Left cardiac atrium (tissue), 4 donors: Measurements from ENCODE around the gene KIAA0232. TPM values are rescaled to one million over a fixed set of nuclear protein-coding genes. Genes with fewer than 3 reads are reported as not detected.
A peak's percentile ranks its signal among the peaks of the same experiment; 100 is the strongest.

Experiments
- ATAC-seq, 2 donors: fragments of 200-7000 bp; cut with Tn5 transposase; one replicate each; pipeline ENCODE4 v1.9.1; 2020; ENCODE audit warnings: mild to moderate bottlenecking in 2 of 2, moderate library complexity in 2 of 2
- DNase-seq: peaks from one replicate; pipeline ENCODE4 v3.0.0-alpha.2; 2020
- intact Hi-C, 2 donors: fragments of 100-400 bp; cut with DNase I; formaldehyde crosslinking; loops; one replicate each; pipeline versions ENCODE4 v1.14.1 to v1.15.1; 2022 to 2023
- long read RNA-seq: library from polyadenylated mRNA; unstranded; transcript quantifications from one replicate; pipeline ENCODE4 v2.0.0, GENCODE V29; 2021
- total RNA-seq, 2 donors: library from RNA; stranded (reverse); fragmentation: NEBNext Ultra II Directional; extraction: Animal tissue kit (Norgen Biotek cat#: 25700); gene quantifications; one replicate each; pipeline ENCODE4 v1.2.1, GENCODE V29; 2021
- donor health status: DM: no; HTN: yes; CAD: no.
- donor health status: DM: no; HTN: yes; CAD: no; lungs with severe emphysema.
- donor health status: DM: yes; HTN: yes; CAD: no.
- donor health status: Dilated cardiomyopathy.

KIAA0232 gene
- total RNA-seq, result 10 to 100 TPM; 52.9 to 59.2 TPM
- long read RNA-seq, partial matches to known transcripts, result 10 of 16 reads
- long read RNA-seq, other reads (novel, unspliced or antisense), result 6 of 16 reads

- DNase-seq (peak; percentile 94), ATAC-seq (peak; percentile 81 to 82)
- intact Hi-C loops, result loop anchor here (5.0 to 10.0 kb wide), 2 partner anchors 75 to 93 kb away; no protein-coding TSS in a partner anchor
These were observed at the start of gene KIAA0232 for GRCh38 chr4:6782147-6782845. KIAA0232 (plus strand) TSS chr4:6782727; CDS start chr4:6824454, 41,727 bp downstream.

- no peak for DNase-seq
- no peak for ATAC-seq
- intact Hi-C loops, result no loop called here
These were observed 49.0 kb upstream of the KIAA0232 start for GRCh38 chr4:6733358-6734164.

- DNase-seq (no peak), ATAC-seq (no peak)
- intact Hi-C loops, result no loop called here
These were observed 48.3 kb upstream of the KIAA0232 start for GRCh38 chr4:6734165-6734786.

- intact Hi-C loops, result loop anchor here in 1 of 2 donors (5.0 kb wide), 1 partner anchor 37 kb away; no protein-coding TSS in a partner anchor
- DNase-seq, result no peak
- no peak for ATAC-seq
These were observed 42.6 kb upstream of the KIAA0232 start for GRCh38 chr4:6739920-6740319.

GRCh38 chr4:6740347-6740746 lies 42.2 kb upstream of the KIAA0232 start:
- intact Hi-C loops, result no loop called here
- DNase-seq (no peak), ATAC-seq (no peak)

- DNase-seq, result no peak
- ATAC-seq, result no peak
- intact Hi-C loops, result no loop called here
These were observed 40.0 kb upstream of the KIAA0232 start for GRCh38 chr4:6742507-6742906.

GRCh38 chr4:6742989-6743388 lies 39.5 kb upstream of the KIAA0232 start:
- ATAC-seq (no peak), DNase-seq (no peak)
- intact Hi-C loops, result no loop called here

- intact Hi-C loops, result no loop called here
- ATAC-seq (peak; percentile 63 to 78), DNase-seq (peak; percentile 57)
These were observed 35.7 kb upstream of the KIAA0232 start for GRCh38 chr4:6746721-6747293.

- peak; percentile 66 for DNase-seq
- ATAC-seq, result peak; percentile 64 to 77
- intact Hi-C loops, result no loop called here
These were observed 35.1 kb upstream of the KIAA0232 start for GRCh38 chr4:6747294-6748051.

GRCh38 chr4:6748286-6748685 lies 34.2 kb upstream of the KIAA0232 start:
- intact Hi-C loops, result no loop called here
- DNase-seq, result no peak
- no peak for ATAC-seq

GRCh38 chr4:6749340-6750171 lies 33.0 kb upstream of the KIAA0232 start:
- intact Hi-C loops, result no loop called here
- DNase-seq (peak; percentile 83), ATAC-seq (peak; percentile 68 to 74)

- ATAC-seq, result no peak
- DNase-seq, result no peak
- intact Hi-C loops, result no loop called here
These were observed 32.0 kb upstream of the KIAA0232 start for GRCh38 chr4:6750286-6751221.

- intact Hi-C loops, result no loop called here
- no peak for DNase-seq
- no peak for ATAC-seq
These were observed 30.7 kb upstream of the KIAA0232 start for GRCh38 chr4:6751611-6752485.

- intact Hi-C loops, result no loop called here
- DNase-seq, result no peak
These were observed 30.1 kb upstream of the KIAA0232 start for GRCh38 chr4:6752486-6752829.

GRCh38 chr4:6753103-6753560 lies 29.4 kb upstream of the KIAA0232 start:
- DNase-seq (no peak), ATAC-seq (peak in 1 of 2 donors; percentile 49)

More at GRCh38 chr4:6752486-6752829, 30.1 kb upstream of the KIAA0232 start:
- ATAC-seq, result no peak

GRCh38 chr4:6753891-6754290 lies 28.6 kb upstream of the KIAA0232 start:
- intact Hi-C loops, result no loop called here
- no peak for DNase-seq
- ATAC-seq, result no peak

More at GRCh38 chr4:6753103-6753560, 29.4 kb upstream of the KIAA0232 start:
- intact Hi-C loops, result no loop called here
